T-helper 17 cell (primary cell): ENCODE measurements around the gene CACNA1E. TPM values are rescaled to one million over a fixed set of nuclear protein-coding genes. Genes with fewer than 3 reads are reported as not detected.

Experiments
- ATAC-seq: fragments of 150-1000 bp; cut with Tn5 transposase; 2 replicates; pipeline ENCODE4 v1.10.0; 2021; ENCODE audit warnings: mild to moderate bottlenecking, moderate library complexity
- DNase-seq, 3 donors: peaks; one replicate each; pipeline versions ENCODE4 v3.0.0 to v3.0.0-alpha.2; 2020 to 2021
- H3K9me3 ChIP-seq: one replicate; pipeline ENCODE4 v1.7.0; 2013; ENCODE audit warnings: low read length, mild to moderate bottlenecking; ENCODE audit not compliant: control insufficient read depth, poor library complexity, severe bottlenecking
- H3K27ac Mint-ChIP-seq: one replicate; pipeline ENCODE4 v1.8.0; 2022; ENCODE audit warnings: mild to moderate bottlenecking, moderate library complexity, mixed read lengths
- H3K27me3 Mint-ChIP-seq: one replicate; pipeline ENCODE4 v1.8.0; 2022; ENCODE audit warnings: mixed read lengths
- H3K36me3 Mint-ChIP-seq: one replicate; pipeline ENCODE4 v1.8.0; 2022; ENCODE audit warnings: low read depth, mixed read lengths
- H3K4me1 Mint-ChIP-seq: one replicate; pipeline ENCODE4 v1.8.0; 2022; ENCODE audit warnings: mild to moderate bottlenecking, mixed read lengths
- H3K4me3 Mint-ChIP-seq: one replicate; pipeline ENCODE4 v1.8.0; 2022; ENCODE audit warnings: mild to moderate bottlenecking, moderate library complexity, mixed read lengths
- total RNA-seq, 4 donors: library from RNA in 2 of 4; stranded (reverse) in 2 of 4; gene quantifications; one replicate each; pipeline ENCODE4 v1.2.3 and lab custom pipeline; 2022 to 2026

The CACNA1E gene
- total RNA-seq, 2 donors from 2014 or later = not detected

GRCh38 chr1:181618559-181618958 lies 135.2 kb downstream of the CACNA1E start:
- peaks cover 7% of the 10 kb centered on the region for H3K27me3 Mint-ChIP-seq
- no peak overlapping the region for H3K27ac Mint-ChIP-seq
- no peak overlapping the region for H3K4me3 Mint-ChIP-seq
- H3K9me3 ChIP-seq = no peaks in the 10 kb centered on the region
- ATAC-seq (no peak), DNase-seq (no peak)
- no peaks in the 10 kb centered on the region for H3K36me3 Mint-ChIP-seq
- no peaks in the 10 kb centered on the region for H3K4me1 Mint-ChIP-seq

GRCh38 chr1:181620183-181620582 lies 136.9 kb downstream of the CACNA1E start:
- Mint-ChIP-seq H3K4me1 (no peaks in the 10 kb centered on the region), H3K27ac (no peak overlapping the region), H3K27me3 (peaks cover 7% of the 10 kb centered on the region), H3K4me3 (no peak overlapping the region), H3K36me3 (no peaks in the 10 kb centered on the region)
- ATAC-seq (no peak), DNase-seq (no peak)
- H3K9me3 ChIP-seq = no peaks in the 10 kb centered on the region

- no peak for DNase-seq
- Mint-ChIP-seq H3K4me1 (no peaks in the 10 kb centered on the region), H3K27ac (no peak overlapping the region), H3K4me3 (no peak overlapping the region), H3K27me3 (peaks cover 9% of the 10 kb centered on the region), H3K36me3 (peaks cover under 1% of the 10 kb centered on the region)
- H3K9me3 ChIP-seq = no peaks in the 10 kb centered on the region
- no peak for ATAC-seq
These were observed 140.5 kb downstream of the CACNA1E start for GRCh38 chr1:181623850-181624249.

DNA sequence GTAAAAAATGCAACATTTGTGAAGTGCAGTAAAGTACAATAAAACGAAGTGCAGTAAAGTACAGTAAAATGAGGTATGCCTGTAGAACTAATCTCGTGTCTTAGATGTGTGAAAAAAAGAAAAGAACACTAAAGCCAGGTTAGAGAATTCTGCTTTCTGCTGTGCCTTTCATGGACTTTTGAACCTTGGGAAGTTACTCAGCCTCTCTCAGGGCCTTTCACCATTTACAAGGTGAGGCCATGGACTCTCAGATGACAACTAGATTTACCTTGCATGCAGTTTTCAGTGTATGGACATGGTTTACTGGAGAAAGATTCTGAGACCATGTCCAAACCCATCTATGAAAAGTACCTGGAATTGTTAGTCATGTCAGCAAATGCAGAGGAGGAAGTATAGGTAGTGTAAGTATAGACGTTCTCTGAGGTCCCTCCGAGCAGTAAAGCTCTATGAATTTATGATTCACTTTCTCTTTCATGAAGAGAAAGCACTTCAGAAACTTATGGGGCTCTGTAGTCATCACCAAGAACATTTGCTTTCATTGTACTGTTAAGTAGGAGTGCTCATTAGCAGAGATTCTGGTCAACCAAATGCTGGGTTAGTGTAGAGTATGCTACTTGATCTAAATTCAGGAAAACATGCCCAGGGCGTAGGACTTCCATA lies 143.1 kb downstream of the CACNA1E start:
- no peak overlapping the region for H3K27ac Mint-ChIP-seq
- no peaks in the 10 kb centered on the region for H3K9me3 ChIP-seq
- H3K4me1 Mint-ChIP-seq = no peaks in the 10 kb centered on the region
- ATAC-seq (no peak), DNase-seq (no peak)
- H3K36me3 Mint-ChIP-seq = peaks cover 2% of the 10 kb centered on the region
- no peak overlapping the region for H3K4me3 Mint-ChIP-seq
- H3K27me3 Mint-ChIP-seq = peaks cover 17% of the 10 kb centered on the region

DNA sequence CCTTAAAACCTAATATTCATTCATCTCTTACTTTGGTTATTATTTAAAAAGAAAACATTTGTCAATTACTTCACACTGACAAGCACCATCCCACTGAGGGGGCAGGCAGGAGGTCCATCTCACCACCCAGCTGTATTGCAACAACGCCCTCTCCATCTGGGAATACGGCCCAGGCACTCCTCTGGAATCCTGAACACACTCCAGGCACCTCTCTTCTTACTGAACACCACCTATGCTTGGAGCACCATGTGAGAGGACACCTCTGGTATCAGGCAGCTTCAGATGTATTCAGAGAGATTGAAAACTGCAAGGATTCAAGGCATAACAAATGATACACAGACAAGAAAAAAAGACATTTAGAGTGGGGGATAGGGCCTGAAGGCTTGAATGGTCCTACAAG lies 147.1 kb downstream of the CACNA1E start:
- Mint-ChIP-seq H3K4me3 (no peak overlapping the region), H3K36me3 (peaks cover 2% of the 10 kb centered on the region)
- no peak for ATAC-seq

GRCh38 chr1:181630838-181631237 lies 147.5 kb downstream of the CACNA1E start:
- no peak for DNase-seq
- no peak for ATAC-seq
- Mint-ChIP-seq H3K36me3 (peaks cover 2% of the 10 kb centered on the region), H3K4me3 (no peak overlapping the region), H3K4me1 (no peaks in the 10 kb centered on the region), H3K27me3 (peaks cover 40% of the 10 kb centered on the region), H3K27ac (no peak overlapping the region)
- H3K9me3 ChIP-seq = no peaks in the 10 kb centered on the region

More for the DNA sequence above, 147.1 kb downstream of the CACNA1E start:
- Mint-ChIP-seq H3K4me1 (no peaks in the 10 kb centered on the region), H3K27me3 (peaks cover 41% of the 10 kb centered on the region), H3K27ac (no peak overlapping the region)
- H3K9me3 ChIP-seq = no peaks in the 10 kb centered on the region
- DNase-seq = no peak

- Mint-ChIP-seq H3K27me3 (peaks cover 39% of the 10 kb centered on the region), H3K4me3 (no peak overlapping the region), H3K4me1 (no peaks in the 10 kb centered on the region), H3K27ac (no peak overlapping the region), H3K36me3 (peaks cover 2% of the 10 kb centered on the region)
- no peaks in the 10 kb centered on the region for H3K9me3 ChIP-seq
- ATAC-seq = no peak
- no peak for DNase-seq
These were observed 149.2 kb downstream of the CACNA1E start for GRCh38 chr1:181632492-181632891.

GRCh38 chr1:181632960-181633359 lies 149.6 kb downstream of the CACNA1E start:
- Mint-ChIP-seq H3K27me3 (peaks cover 39% of the 10 kb centered on the region), H3K4me1 (no peaks in the 10 kb centered on the region), H3K36me3 (peaks cover 2% of the 10 kb centered on the region), H3K4me3 (no peak overlapping the region), H3K27ac (no peak overlapping the region)
- H3K9me3 ChIP-seq = no peaks in the 10 kb centered on the region
- DNase-seq (no peak), ATAC-seq (no peak)

DNA sequence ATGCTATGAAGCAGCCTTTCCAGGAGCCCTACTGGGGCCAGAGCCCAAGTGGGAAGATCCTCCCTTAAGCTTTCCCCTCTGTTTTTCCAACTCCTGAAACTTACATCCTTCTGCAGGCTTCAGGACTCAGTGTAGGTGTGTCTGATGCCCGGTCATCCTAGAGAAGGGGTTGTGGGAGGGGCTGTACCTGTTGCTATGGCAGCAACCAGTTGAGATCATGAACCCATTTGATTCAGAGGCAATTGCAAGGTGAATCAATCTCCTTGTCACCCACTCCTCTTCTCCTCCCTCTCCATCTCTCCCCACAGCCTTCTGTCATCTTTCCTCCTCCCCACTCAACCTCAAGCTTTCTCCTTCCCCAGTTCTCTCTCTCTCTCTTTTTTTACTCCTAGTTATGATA lies 151.8 kb downstream of the CACNA1E start:
- no peak for ATAC-seq
- Mint-ChIP-seq H3K4me3 (no peak overlapping the region), H3K36me3 (no peaks in the 10 kb centered on the region), H3K27ac (no peak overlapping the region), H3K4me1 (no peaks in the 10 kb centered on the region), H3K27me3 (peaks cover 39% of the 10 kb centered on the region)
- no peak for DNase-seq
- no peaks in the 10 kb centered on the region for H3K9me3 ChIP-seq

GRCh38 chr1:181637998-181638397 lies 154.7 kb downstream of the CACNA1E start:
- DNase-seq = no peak
- Mint-ChIP-seq H3K27ac (no peak overlapping the region), H3K4me1 (no peaks in the 10 kb centered on the region), H3K36me3 (no peaks in the 10 kb centered on the region), H3K27me3 (peaks cover 37% of the 10 kb centered on the region), H3K4me3 (no peak overlapping the region)
- ATAC-seq = no peak
- no peaks in the 10 kb centered on the region for H3K9me3 ChIP-seq

DNA sequence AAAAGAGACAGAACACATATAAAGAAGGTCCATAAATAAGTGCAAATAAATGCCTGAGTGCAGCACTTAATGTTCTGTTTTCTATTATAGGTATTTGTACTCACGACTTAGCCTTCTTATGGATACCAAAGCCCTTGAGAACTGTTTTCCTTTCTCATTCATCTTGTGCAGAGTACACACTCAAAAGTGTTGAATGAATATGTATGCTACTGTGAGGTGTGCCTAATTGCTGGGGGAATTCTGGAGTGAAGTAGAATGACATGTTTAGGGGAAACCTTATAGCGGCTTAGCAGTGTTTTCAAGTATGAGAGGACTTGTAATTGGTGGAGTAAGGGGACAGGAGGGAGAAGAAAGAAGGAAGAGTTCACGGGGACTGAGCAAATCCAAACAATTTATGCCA lies 157.6 kb downstream of the CACNA1E start:
- no peaks in the 10 kb centered on the region for H3K36me3 Mint-ChIP-seq
- H3K27me3 Mint-ChIP-seq = peaks cover 43% of the 10 kb centered on the region
- no peak overlapping the region for H3K27ac Mint-ChIP-seq
- no peaks in the 10 kb centered on the region for H3K4me1 Mint-ChIP-seq
- ATAC-seq = no peak
- H3K9me3 ChIP-seq = no peaks in the 10 kb centered on the region
- no peak overlapping the region for H3K4me3 Mint-ChIP-seq
- DNase-seq = no peak

GRCh38 chr1:181643631-181644030 lies 160.3 kb downstream of the CACNA1E start:
- Mint-ChIP-seq H3K4me1 (peaks cover 2% of the 10 kb centered on the region), H3K27me3 (peaks cover 59% of the 10 kb centered on the region), H3K27ac (no peak overlapping the region), H3K4me3 (no peak overlapping the region), H3K36me3 (no peaks in the 10 kb centered on the region)
- DNase-seq (no peak), ATAC-seq (no peak)
- H3K9me3 ChIP-seq = no peaks in the 10 kb centered on the region

DNA sequence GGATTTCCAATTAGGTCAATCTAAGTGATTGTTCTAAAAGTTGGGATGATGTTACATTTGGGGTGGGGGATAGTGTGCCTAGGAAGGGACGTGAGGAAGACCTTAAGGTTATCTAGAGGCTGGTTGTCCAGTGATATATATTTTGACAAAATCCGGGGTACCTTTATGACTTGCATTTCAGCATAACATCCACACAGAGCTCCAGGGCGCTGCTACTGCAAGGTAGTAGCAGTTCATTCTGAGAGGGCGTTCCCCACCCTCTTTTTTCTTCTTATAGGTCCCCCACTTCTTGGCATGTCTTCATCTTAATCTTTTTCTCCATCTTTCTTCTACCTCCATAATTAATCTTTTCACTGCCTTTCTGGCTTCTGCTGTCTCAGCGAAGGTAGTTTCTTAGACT lies 161.9 kb downstream of the CACNA1E start:
- H3K9me3 ChIP-seq = no peaks in the 10 kb centered on the region
- no peak overlapping the region for H3K27ac Mint-ChIP-seq
- no peak overlapping the region for H3K4me3 Mint-ChIP-seq
- no peak for DNase-seq
- no peaks in the 10 kb centered on the region for H3K36me3 Mint-ChIP-seq
- peaks cover 2% of the 10 kb centered on the region for H3K4me1 Mint-ChIP-seq
- no peak for ATAC-seq
- peaks cover 69% of the 10 kb centered on the region for H3K27me3 Mint-ChIP-seq

- Mint-ChIP-seq H3K27ac (no peak overlapping the region), H3K4me3 (no peak overlapping the region), H3K27me3 (peaks cover 74% of the 10 kb centered on the region), H3K36me3 (no peaks in the 10 kb centered on the region), H3K4me1 (peaks cover 2% of the 10 kb centered on the region)
- no peaks in the 10 kb centered on the region for H3K9me3 ChIP-seq
- ATAC-seq = no peak
- no peak for DNase-seq
These were observed 163.4 kb downstream of the CACNA1E start for GRCh38 chr1:181646710-181647109.
